SU-DHL-6 (cell line): Measurements from ENCODE around the gene REM1.

Experiments
- H2AFZ ChIP-seq: fragments of 200-600 bp; sonication (generic); 2 replicates; pipeline ENCODE4 v1.6.1; 2014; ENCODE audit warnings: low read depth, mild to moderate bottlenecking, moderate library complexity, mixed read lengths, antibody characterized with exemption, low read length; ENCODE audit not compliant: severe bottlenecking
- H3F3A ChIP-seq: fragments of 200-600 bp; shearing (Covaris generic); 2 replicates; pipeline ENCODE4 v1.6.0; 2016; ENCODE audit warnings: antibody characterized with exemption, mild to moderate bottlenecking; ENCODE audit not compliant: insufficient read depth
- H3K27ac ChIP-seq: fragments of 200-600 bp; sonication (generic); 2 replicates; pipeline ENCODE4 v1.5.1; 2016; ENCODE audit warnings: low read depth, mild to moderate bottlenecking, low read length, moderate library complexity, mixed read lengths
- H3K27me3 ChIP-seq: fragments of 200-600 bp; sonication (generic), shearing (Covaris generic); 2 replicates; pipeline ENCODE4 v1.6.0; 2014; ENCODE audit warnings: mild to moderate bottlenecking, low read length
- H3K36me3 ChIP-seq: fragments of 200-600 bp; sonication (generic); 2 replicates; pipeline ENCODE4 v1.6.1; 2014; ENCODE audit warnings: mild to moderate bottlenecking, low read length, mixed read lengths
- H3K4me2 ChIP-seq: fragments of 300-600, 200-600 bp; shearing (Covaris generic), sonication (generic); 2 replicates; pipeline ENCODE4 v1.6.0; 2014; ENCODE audit warnings: low read length, low read depth, mild to moderate bottlenecking; ENCODE audit not compliant: poor library complexity, severe bottlenecking
- H3K4me3 ChIP-seq: fragments of 200-600 bp; sonication (generic); 2 replicates; pipeline ENCODE4 v1.5.1; 2014; ENCODE audit warnings: antibody characterized with exemption, low read length, mild to moderate bottlenecking, mixed read lengths; ENCODE audit not compliant: insufficient read depth, poor library complexity, severe bottlenecking
- H3K79me2 ChIP-seq: fragments of 200-600 bp; sonication (generic); 2 replicates; pipeline ENCODE4 v1.6.1; 2014; ENCODE audit warnings: mild to moderate bottlenecking, low read length, moderate library complexity; ENCODE audit not compliant: insufficient read depth
- H3K9ac ChIP-seq: fragments of 200-600 bp; sonication (generic); 2 replicates; pipeline ENCODE4 v1.7.0; 2014; ENCODE audit warnings: mild to moderate bottlenecking, low read length
- H3K9me2 ChIP-seq: fragments of 200-600 bp; sonication (generic); replicated peaks from 2 replicates; pipeline ENCODE4 v1.6.1; 2014; ENCODE audit warnings: low read length; ENCODE audit not compliant: insufficient read depth
- H3K9me3 ChIP-seq: fragments of 200-600 bp; sonication (generic); 2 replicates; pipeline ENCODE4 v1.6.1; 2014; ENCODE audit warnings: low read length, mixed read lengths; ENCODE audit not compliant: insufficient read depth
- H4K20me1 ChIP-seq: fragments of 200-600 bp; sonication (generic); 2 replicates; pipeline ENCODE4 v1.6.1; 2014; ENCODE audit warnings: low read depth, mild to moderate bottlenecking, antibody characterized with exemption, low read length, moderate library complexity, mixed read lengths
- CTCF ChIP-seq: fragments of 200-600 bp; sonication (generic); IDR thresholded peaks from one replicate; pipeline ENCODE4 v1.5.1; 2017; ENCODE audit warnings: antibody characterized with exemption, mild to moderate bottlenecking, low read length, moderate library complexity; ENCODE audit not compliant: insufficient read depth, poor library complexity, severe bottlenecking
- EZH2phosphoT487 ChIP-seq: fragments of 200-600 bp; sonication (generic), shearing (Covaris generic); conservative IDR thresholded peaks from 2 replicates; pipeline ENCODE4 v1.6.1; 2018; ENCODE audit warnings: mild to moderate bottlenecking, antibody characterized with exemption, low read length, moderate library complexity, mixed read lengths

The REM1 gene

GRCh38 chr20:31484001-31484400 lies 8.9 kb downstream of the REM1 start:
- H3K9me2 ChIP-seq: no peaks in the 10 kb centered on the region
- TF ChIP-seq CTCF (no peak), EZH2phosphoT487 (no peak)

GRCh38 chr20:31485450-31486339 lies 10.6 kb downstream of the REM1 start:
- Histone ChIP-seq H3K9ac (no peak overlapping the region), H3K9me2 (no peaks in the 10 kb centered on the region), H3K27me3 (no peaks in the 10 kb centered on the region), H3K79me2 (no peaks in the 10 kb centered on the region), H3K27ac (no peak overlapping the region), H3K4me2 (no peak overlapping the region), H3F3A (no peaks in the 10 kb centered on the region), H3K9me3 (no peaks in the 10 kb centered on the region), H4K20me1 (no peaks in the 10 kb centered on the region), H2AFZ (no peak overlapping the region), H3K4me3 (no peak overlapping the region), H3K36me3 (no peaks in the 10 kb centered on the region)
- no peak for TF ChIP-seq CTCF
- TF ChIP-seq EZH2phosphoT487: no peak

More at GRCh38 chr20:31484001-31484400, 8.9 kb downstream of the REM1 start:
- Histone ChIP-seq H3F3A (no peaks in the 10 kb centered on the region), H3K27me3 (no peaks in the 10 kb centered on the region), H3K79me2 (no peaks in the 10 kb centered on the region), H3K27ac (no peak overlapping the region), H3K9me3 (no peaks in the 10 kb centered on the region), H2AFZ (no peak overlapping the region), H3K4me3 (no peak overlapping the region), H3K36me3 (no peaks in the 10 kb centered on the region), H3K4me2 (no peak overlapping the region), H4K20me1 (no peaks in the 10 kb centered on the region), H3K9ac (no peak overlapping the region)

GRCh38 chr20:31488115-31488514 lies 13.0 kb downstream of the REM1 start:
- no peaks in the 10 kb centered on the region for H4K20me1 ChIP-seq
- H3F3A ChIP-seq: no peaks in the 10 kb centered on the region
- H3K36me3 ChIP-seq: no peaks in the 10 kb centered on the region
- H3K79me2 ChIP-seq: no peaks in the 10 kb centered on the region
- H3K27ac ChIP-seq: no peak overlapping the region
- H3K27me3 ChIP-seq: no peaks in the 10 kb centered on the region
- TF ChIP-seq EZH2phosphoT487 (no peak), CTCF (no peak)
- no peak overlapping the region for H3K4me2 ChIP-seq
- H3K9me2 ChIP-seq: no peaks in the 10 kb centered on the region
- H2AFZ ChIP-seq: no peak overlapping the region
- no peaks in the 10 kb centered on the region for H3K9me3 ChIP-seq
- H3K4me3 ChIP-seq: no peak overlapping the region
- no peak overlapping the region for H3K9ac ChIP-seq
